ENCODE measurements around the gene RERE.
"Not testable (repeated sequence)": the region's sequence is repeated elsewhere in the genome, so short reads cannot be mapped to it uniquely, and the experiment has no call there.

The RERE gene

DNA sequence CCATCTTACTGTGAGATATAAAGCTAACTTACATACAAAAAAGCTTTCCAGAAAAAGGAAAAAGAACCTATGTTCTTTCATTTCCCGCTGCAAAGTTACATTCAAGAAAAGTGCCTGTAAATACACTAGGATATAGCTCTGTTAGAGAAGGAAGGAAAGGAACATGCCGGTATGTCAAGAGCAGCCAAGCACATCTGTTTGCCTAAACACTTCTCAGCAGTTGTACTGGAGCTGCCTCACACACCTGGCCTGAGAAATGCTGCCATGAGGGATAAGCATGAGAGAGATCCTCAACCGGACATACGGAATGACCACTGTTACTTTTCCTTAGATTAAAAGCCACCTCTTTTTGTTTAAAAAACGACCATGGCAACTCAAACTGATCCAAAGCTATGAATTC is 189.7 kb downstream of the RERE start:
- Histone ChIP-seq H3K27ac (no peak overlapping the region), H3K4me3 (no peak overlapping the region), H3K36me3 (ENCODE audit: insufficient read depth, low read length) (no peaks in the 10 kb centered on the region), H3K9ac (ENCODE audit: insufficient read length) (no peak overlapping the region), H3K9me3 (ENCODE audit: low read depth, low read length) (no peaks in the 10 kb centered on the region)
- DNase-seq (ENCODE audit: low read depth, low spot score), result no peak
- no peak for TF ChIP-seq POLR2AphosphoS5 (IDR thresholded peaks at IDR 0.05; ENCODE audit: borderline replicate concordance, low read depth, low read length)
- no peak for TF ChIP-seq FOXP2 (optimal IDR thresholded peaks at IDR 0.05; ENCODE audit: control extremely low read depth, extremely low read length, insufficient read depth)
- TF ChIP-seq EZH2 (IDR thresholded peaks at IDR 0.05), result no peak

DNA sequence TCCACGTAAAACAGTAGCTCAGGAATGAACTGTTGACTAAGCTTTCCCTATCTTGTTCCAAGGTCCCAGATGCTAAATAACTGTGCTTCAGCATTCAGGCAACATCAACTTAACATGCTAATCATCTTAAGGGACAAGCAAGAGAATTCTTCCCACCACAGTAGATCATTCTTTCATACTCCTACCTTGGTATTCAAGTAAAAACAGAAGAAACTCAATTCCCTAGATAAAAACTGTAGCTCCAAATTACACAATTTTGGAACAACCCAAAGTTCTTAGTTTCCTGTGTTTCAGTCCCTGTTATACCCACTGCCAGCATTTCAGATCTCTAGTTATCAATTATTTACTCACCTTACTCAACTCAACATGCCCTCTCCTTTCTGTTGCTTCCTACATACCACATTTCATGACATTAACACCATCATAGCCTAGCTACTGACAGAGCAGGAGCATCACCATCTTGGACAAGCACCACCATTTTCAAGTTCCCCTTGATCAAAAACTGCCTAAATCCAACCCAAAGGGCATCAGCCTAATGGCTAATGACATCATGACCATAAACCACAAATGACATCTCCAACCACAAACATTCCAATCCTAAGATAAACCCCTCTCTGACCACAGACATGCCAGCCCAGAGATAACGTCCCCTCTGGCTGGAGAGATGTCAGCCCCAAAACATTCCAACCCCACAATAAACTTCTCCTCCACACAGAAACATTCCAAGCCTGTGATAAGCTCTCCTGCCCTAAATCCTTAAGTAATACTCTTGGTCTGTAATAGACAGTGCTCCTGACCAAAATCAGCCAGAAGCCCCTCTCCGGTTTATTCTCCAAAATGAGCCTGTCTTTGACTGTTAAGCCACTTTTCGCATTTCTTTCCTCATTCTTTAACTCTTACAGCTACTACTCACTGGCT is 191.2 kb downstream of the RERE start:
- Histone ChIP-seq H3K27ac (no peak overlapping the region), H3K36me3 (ENCODE audit: insufficient read depth, low read length) (no peaks in the 10 kb centered on the region)

DNA sequence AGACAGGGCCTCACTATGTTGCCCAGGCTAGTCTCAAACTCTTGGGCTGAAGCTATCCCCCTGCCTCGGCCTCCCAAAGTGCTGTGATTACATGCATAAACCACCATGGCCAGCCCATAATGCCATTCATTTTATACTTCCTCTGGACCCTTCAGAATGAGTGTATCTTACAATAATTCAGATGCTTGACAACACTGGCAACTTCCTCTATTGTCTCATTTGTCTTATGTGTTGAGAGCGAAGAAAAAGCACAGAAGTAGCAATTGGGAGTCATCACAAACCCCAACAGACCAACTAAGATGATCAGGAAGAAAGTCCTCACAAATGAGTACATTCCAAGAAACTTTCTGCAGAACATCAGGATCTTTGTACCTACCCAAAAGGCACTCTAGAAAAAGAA is 191.9 kb downstream of the RERE start:
- Histone ChIP-seq H3K4me3 (no peak overlapping the region), H3K27ac (no peak overlapping the region), H3K9ac (ENCODE audit: insufficient read length) (no peak overlapping the region), H3K9me3 (ENCODE audit: low read depth, low read length) (no peaks in the 10 kb centered on the region), H3K36me3 (ENCODE audit: insufficient read depth, low read length) (no peaks in the 10 kb centered on the region)
- DNase-seq (ENCODE audit: low read depth, low spot score), result no peak
- TF ChIP-seq POLR2AphosphoS5 (IDR thresholded peaks at IDR 0.05; ENCODE audit: borderline replicate concordance, low read depth, low read length) (no peak), EZH2 (IDR thresholded peaks at IDR 0.05) (no peak), FOXP2 (optimal IDR thresholded peaks at IDR 0.05; ENCODE audit: control extremely low read depth, extremely low read length, insufficient read depth) (no peak)

More for the DNA sequence above, 191.2 kb downstream of the RERE start:
- no peak for DNase-seq (ENCODE audit: low read depth, low spot score)
- H3K4me3 ChIP-seq, result no peak overlapping the region
- H3K9me3 ChIP-seq (ENCODE audit: low read depth, low read length), result no peaks in the 10 kb centered on the region
- H3K9ac ChIP-seq (ENCODE audit: insufficient read length), result no peak overlapping the region
- no peak for TF ChIP-seq EZH2 (IDR thresholded peaks at IDR 0.05)

DNA sequence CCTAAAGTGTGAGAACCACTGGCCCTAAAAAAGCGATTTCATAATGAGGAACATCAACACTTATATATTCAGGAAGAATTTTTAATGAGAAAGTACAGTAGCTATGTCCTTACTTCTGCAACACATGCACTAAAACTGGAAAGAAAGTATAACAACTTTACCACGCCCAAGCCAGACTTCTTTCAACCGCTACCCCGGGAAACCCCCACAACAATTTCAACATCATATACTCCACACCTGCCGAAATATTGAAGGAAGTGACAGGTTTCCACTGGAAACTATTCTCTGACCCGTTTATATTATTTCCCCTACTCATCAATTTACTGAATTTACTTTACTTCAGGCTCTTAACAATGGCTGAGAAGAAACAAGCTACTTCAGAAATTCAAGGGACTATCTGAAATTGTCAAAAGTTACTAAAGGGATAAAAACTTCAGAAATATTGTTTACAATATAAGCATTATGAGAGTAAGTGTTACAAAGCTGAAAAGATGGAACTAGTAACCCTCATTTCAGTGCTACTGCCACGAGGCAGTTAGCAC is 193.7 kb downstream of the RERE start:
- not testable (repeated sequence) for H3K4me3 ChIP-seq; H3K9me3 ChIP-seq (ENCODE audit: low read depth, low read length); DNase-seq (ENCODE audit: low read depth, low spot score); H3K9ac ChIP-seq (ENCODE audit: insufficient read length); H3K27ac ChIP-seq; H3K36me3 ChIP-seq (ENCODE audit: insufficient read depth, low read length)

DNA sequence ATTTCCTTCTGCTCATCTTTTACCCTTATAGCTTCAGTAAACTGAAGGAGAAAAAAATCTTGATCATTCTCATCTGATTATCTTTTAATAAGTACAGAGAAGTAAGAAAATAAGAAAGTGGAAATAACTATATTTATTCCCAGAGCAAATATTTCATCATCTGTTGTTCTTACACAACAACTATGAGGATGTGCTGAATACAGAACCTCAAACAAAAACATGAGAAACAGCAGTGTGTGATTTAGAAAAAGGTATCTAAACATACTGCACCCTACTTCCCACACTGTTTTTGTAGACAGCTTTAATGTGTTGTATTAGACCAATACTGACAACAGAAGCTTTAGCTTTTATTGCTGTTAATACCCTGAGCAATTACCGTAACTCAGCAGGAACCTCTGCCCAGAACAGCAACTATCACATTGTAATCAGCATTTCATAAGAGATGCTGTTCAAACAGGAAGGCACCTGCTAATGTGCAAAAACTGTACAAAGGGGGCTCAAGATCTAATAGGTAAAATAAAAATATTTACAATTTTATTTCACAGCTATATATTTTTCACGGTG is 195.6 kb downstream of the RERE start:
- H3K4me3 ChIP-seq; H3K9ac ChIP-seq (ENCODE audit: insufficient read length); DNase-seq (ENCODE audit: low read depth, low spot score); H3K36me3 ChIP-seq (ENCODE audit: insufficient read depth, low read length); H3K27ac ChIP-seq; H3K9me3 ChIP-seq (ENCODE audit: low read depth, low read length): not testable (repeated sequence)

- H3K4me3 ChIP-seq; H3K27ac ChIP-seq; H3K9me3 ChIP-seq (ENCODE audit: low read depth, low read length); H3K36me3 ChIP-seq (ENCODE audit: insufficient read depth, low read length); DNase-seq (ENCODE audit: low read depth, low spot score); H3K9ac ChIP-seq (ENCODE audit: insufficient read length): not testable (repeated sequence)
Measured at GRCh38 chr1:8621034-8621582, 196.3 kb downstream of the RERE start.

GRCh38 chr1:8619917-8620502 is 197.4 kb downstream of the RERE start:
- not testable (repeated sequence) for DNase-seq (ENCODE audit: low read depth, low spot score); H3K9me3 ChIP-seq (ENCODE audit: low read depth, low read length); H3K27ac ChIP-seq; H3K9ac ChIP-seq (ENCODE audit: insufficient read length); H3K4me3 ChIP-seq; H3K36me3 ChIP-seq (ENCODE audit: insufficient read depth, low read length)

GRCh38 chr1:8619419-8619818 is 198.0 kb downstream of the RERE start:
- not testable (repeated sequence) for DNase-seq (ENCODE audit: low read depth, low spot score); H3K4me3 ChIP-seq

GRCh38 chr1:8616791-8617190 is 200.6 kb downstream of the RERE start:
- not testable (repeated sequence) for H3K4me3 ChIP-seq; H3K9ac ChIP-seq (ENCODE audit: insufficient read length); DNase-seq (ENCODE audit: low read depth, low spot score); H3K36me3 ChIP-seq (ENCODE audit: insufficient read depth, low read length); H3K27ac ChIP-seq; H3K9me3 ChIP-seq (ENCODE audit: low read depth, low read length)

More at GRCh38 chr1:8619419-8619818, 198.0 kb downstream of the RERE start:
- H3K9ac ChIP-seq (ENCODE audit: insufficient read length); H3K36me3 ChIP-seq (ENCODE audit: insufficient read depth, low read length); H3K9me3 ChIP-seq (ENCODE audit: low read depth, low read length); H3K27ac ChIP-seq: not testable (repeated sequence)

DNA sequence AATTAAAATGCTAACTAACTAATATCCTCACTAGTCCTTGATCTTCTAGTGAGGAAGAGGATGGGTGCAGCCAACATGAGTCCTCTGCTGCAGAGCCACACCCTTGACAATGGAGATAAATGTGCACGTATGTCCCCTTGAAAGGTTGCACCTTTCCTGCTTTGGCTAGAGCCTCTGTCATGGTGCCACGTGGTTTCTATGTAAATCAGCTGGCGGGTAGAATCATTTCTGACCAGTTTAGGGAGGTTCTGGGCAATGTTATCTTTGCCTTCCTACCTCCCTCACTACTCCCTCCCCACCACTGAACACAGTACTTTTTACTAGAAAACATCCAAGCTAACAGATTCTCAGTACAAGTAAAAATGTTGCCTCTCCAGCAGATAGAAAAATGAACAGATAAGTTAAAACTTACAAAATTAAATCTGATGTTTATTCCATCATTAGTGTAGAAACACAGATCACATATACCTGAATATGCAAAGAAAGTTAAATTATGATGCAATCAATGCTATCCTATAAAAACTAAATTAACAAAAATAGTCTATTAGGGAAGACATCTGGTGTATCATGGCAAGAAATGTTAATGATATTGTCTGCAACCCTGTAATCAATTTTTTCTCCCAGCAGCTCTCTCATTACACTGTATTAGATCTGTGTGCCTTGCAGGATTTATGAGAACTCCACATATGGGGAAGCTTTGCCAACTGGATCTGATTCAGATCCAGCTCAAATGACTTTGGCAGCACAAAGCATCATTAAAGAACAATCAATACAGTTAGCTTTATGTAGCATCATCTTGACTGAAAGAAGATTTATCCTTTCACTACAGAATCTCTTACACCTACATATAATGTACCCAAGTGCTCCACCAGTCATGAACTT is 205.6 kb downstream of the RERE start:
- not testable (repeated sequence) for DNase-seq (ENCODE audit: low read depth, low spot score); H3K27ac ChIP-seq; H3K9me3 ChIP-seq (ENCODE audit: low read depth, low read length); H3K36me3 ChIP-seq (ENCODE audit: insufficient read depth, low read length); H3K9ac ChIP-seq (ENCODE audit: insufficient read length); H3K4me3 ChIP-seq

Measured in SK-N-MC (cell line).